K562 (cell line): ENCODE results near the gene BTBD2. TPM values are rescaled to one million over a fixed set of nuclear protein-coding genes. Genes with fewer than 3 reads are reported as not detected.
A peak's percentile ranks its signal among the peaks of the same experiment; 100 is the strongest.

ENCODE experiments used
- ATAC-seq: fragments of 200-7000 bp; cut with Tn5 transposase; 3 replicates; pipeline ENCODE4 v1.9.1; 2020; ENCODE audit warnings: moderate library complexity
- BruUV-seq: library from RNA; stranded (reverse); fragments of 400-500 nt; replicated peaks from 2 replicates; lab custom pipeline; 2021; lab: Mats Ljungman, UMichigan
- CTCF ChIA-PET: fragments of 300-600 bp; formaldehyde crosslinking; extraction: SDS; loops from one replicate; lab custom pipeline; 2021; ENCODE audit warnings: low intra/inter-chr PET ratio; lab: Yijun Ruan, JAX
- POLR2A ChIA-PET: fragments of 300-600, 350-650 bp; sonication (Branson Sonifier 250); formaldehyde crosslinking; extraction: SDS; loops from one replicate; lab custom pipeline; 2021; ENCODE audit warnings: antibody characterized with exemption, inconsistent platforms; lab: Yijun Ruan, JAX
- DNase-seq, 4 experiments: peaks; one replicate each; pipeline versions ENCODE4 v3.0.0 to v3.0.0-alpha.2; 2011 to 2018; ENCODE audit warnings: low spot score in 3 of 4, mixed read lengths in 3 of 4; ENCODE audit errors: extremely low read depth in 1 of 4
- FAIRE-seq: peaks from 2 replicates; lab custom pipeline; 2011; peaks lifted over from hg19 to GRCh38; lab: Jason Lieb, UNC
- H2AFZ ChIP-seq: 2 replicates; pipeline ENCODE4 v1.6.0; 2011; ENCODE audit warnings: low read depth, low read length, control low read depth, inconsistent platforms
- H3K27ac ChIP-seq: fragments of 200-600 bp; 3 replicates; pipeline ENCODE4 v1.8.0; 2011; ENCODE audit warnings: low read depth, mild to moderate bottlenecking, control low read depth, inconsistent platforms, low read length, moderate library complexity, mixed read lengths; ENCODE audit errors: extremely low read depth
- H3K27me3 ChIP-seq, 2 experiments: fragments of 300-600 bp in 1 of 2; 2 replicates in 1 of 2; 3 replicates in 1 of 2; pipeline versions ENCODE4 v1.6.0 to v1.8.0; 2011; ENCODE audit warnings: inconsistent platforms in 2 of 2, low read length in 2 of 2, mild to moderate bottlenecking in 1 of 2, mixed read lengths in 1 of 2, moderate library complexity in 1 of 2; ENCODE audit not compliant: control insufficient read depth in 2 of 2, insufficient read depth in 2 of 2
- H3K36me3 ChIP-seq: fragments of 300-600 bp; 3 replicates; pipeline ENCODE4 v1.8.0; 2011; ENCODE audit warnings: mild to moderate bottlenecking, low read length, inconsistent platforms; ENCODE audit not compliant: control insufficient read depth, insufficient read depth
- H3K4me1 ChIP-seq, 2 experiments: fragments of 200-600 bp in 1 of 2; replicated peaks in 1 of 2; 2 replicates in 1 of 2; 3 replicates in 1 of 2; pipeline versions ENCODE4 v1.5.1 to v1.8.0; 2011; ENCODE audit warnings: inconsistent platforms in 2 of 2, low read length in 2 of 2, mild to moderate bottlenecking in 1 of 2, mixed read lengths in 1 of 2, moderate library complexity in 1 of 2; ENCODE audit not compliant: control insufficient read depth in 2 of 2, insufficient read depth in 2 of 2
- H3K4me2 ChIP-seq: 2 replicates; pipeline ENCODE4 v1.6.1; 2011; ENCODE audit warnings: low read length, control low read depth, inconsistent platforms, mixed read lengths; ENCODE audit not compliant: insufficient read depth
- H3K4me3 ChIP-seq: fragments of 200-600 bp; sonication (generic), shearing (Covaris generic); 2 replicates; pipeline ENCODE4 v1.5.1; 2016; ENCODE audit warnings: control low read depth, inconsistent platforms
- H3K79me2 ChIP-seq: fragments of 200-600 bp; 3 replicates; pipeline ENCODE4 v1.8.0; 2011; ENCODE audit warnings: low read length, inconsistent platforms; ENCODE audit not compliant: control insufficient read depth, insufficient read depth
- H3K9ac ChIP-seq, 2 experiments: 2 replicates each; pipeline versions ENCODE4 v1.6.0 to v1.6.1; 2011; ENCODE audit warnings: low read depth in 2 of 2, low read length in 2 of 2, control low read depth in 1 of 2, inconsistent platforms in 1 of 2, mild to moderate bottlenecking in 1 of 2, mixed read lengths in 1 of 2; ENCODE audit not compliant: insufficient read depth in 1 of 2
- H3K9me1 ChIP-seq: one replicate; pipeline ENCODE4 v1.6.0; 2011; ENCODE audit warnings: inconsistent platforms, mild to moderate bottlenecking, low read length, moderate library complexity; ENCODE audit not compliant: control insufficient read depth, insufficient read depth
- H3K9me3 ChIP-seq: replicated peaks from 2 replicates; pipeline ENCODE4 v1.5.1; 2011; ENCODE audit warnings: low read depth, low read length, inconsistent platforms; ENCODE audit not compliant: control insufficient read depth, insufficient read depth
- H4K20me1 ChIP-seq: replicated peaks from 2 replicates; pipeline ENCODE4 v1.6.1; 2011; ENCODE audit warnings: low read length, inconsistent platforms, mixed read lengths; ENCODE audit not compliant: control insufficient read depth, insufficient read depth
- COPS2 ChIP-seq: fragments of 450-650 bp; conservative IDR thresholded peaks from 2 replicates; pipeline ENCODE4 v1.6.1; 2016; ENCODE audit warnings: mild to moderate bottlenecking, moderate library complexity
- ERF ChIP-seq: fragments of 450-650 bp; formaldehyde crosslinking; IDR thresholded peaks from 2 replicates; pipeline ENCODE4 v1.4.0; 2020; ENCODE audit warnings: mild to moderate bottlenecking, mixed read lengths
- KLF16 ChIP-seq: IDR thresholded peaks from 2 replicates; pipeline ENCODE4 v1.6.1; 2016; ENCODE audit warnings: antibody characterized with exemption
- POLR2G ChIP-seq: fragments of 200-400 bp; formaldehyde crosslinking; IDR thresholded peaks from 2 replicates; pipeline ENCODE4 v1.6.1; 2017; ENCODE audit warnings: low read depth, mild to moderate bottlenecking, antibody characterized with exemption, low read length, moderate library complexity
- RCOR1 ChIP-seq, 2 experiments: IDR thresholded peaks; 2 replicates each; pipeline ENCODE4 v1.6.1; 2012; ENCODE audit warnings: low read depth in 2 of 2, low read length in 2 of 2, borderline replicate concordance in 1 of 2, improper control_type of control experiment in 1 of 2
- SETDB1 ChIP-seq: IDR thresholded peaks from one replicate; pipeline ENCODE4 v1.6.1; 2012; ENCODE audit warnings: low read length, control low read depth, inconsistent platforms
- TCF7 ChIP-seq: sonication (generic); IDR thresholded peaks from 2 replicates; pipeline ENCODE4 v1.6.1; 2016; ENCODE audit warnings: antibody characterized with exemption, borderline replicate concordance
- ZKSCAN1 ChIP-seq: fragments of 150-350 bp; IDR thresholded peaks from 2 replicates; pipeline ENCODE4 v1.6.1; 2016; ENCODE audit warnings: low read depth, low read length
- WGBS: fragments of 100-300 bp; shearing (Covaris generic); methylation state at CpG from one replicate; pipeline ENCODE4 v1.1.6; 2016; ENCODE audit warnings: low coverage, mixed read lengths; ENCODE audit not compliant: insufficient coverage; ENCODE audit errors: missing lambda C conversion rate; 5-methylcytosine and 5-hydroxymethylcytosine counted together
- in situ Hi-C: fragments of 300-500 bp; cut with MboI; formaldehyde crosslinking; loops from 4 replicates; pipeline ENCODE4 v1.15.0; 2018; ENCODE audit warnings: inconsistent platforms, mixed read lengths
- intact Hi-C: fragments of 100-400 bp; cut with micrococcal nuclease; formaldehyde crosslinking; loops from 2 replicates; pipeline ENCODE4 v1.14.2; 2022
- polyA plus RNA-seq, 8 experiments: library from polyadenylated mRNA; depleted of rRNA in 4 of 8; stranded (reverse) in 5 of 8; unstranded in 3 of 8; fragments of >200 nt; fragmentation: Nextera tagmentation in 2 of 8; fragmentation: Illumina TruSeq in 1 of 8; extraction: Ambion mirVana in 2 of 8; extraction: Trizol in 1 of 8; gene quantifications; 2 replicates each; pipeline versions ENCODE4 v1.2.1 to v1.2.3, GENCODE V29; 2011 to 2014; ENCODE audit warnings: inconsistent platforms in 1 of 8, missing spikeins in 1 of 8
- total RNA-seq, 7 experiments: library from RNA; depleted of rRNA in 6 of 7; stranded (reverse); fragments of >200 nt in 6 of 7; fragmentation: Illumina TruSeq in 2 of 7; extraction: Trizol in 2 of 7; gene quantifications; 2 replicates each; pipeline versions ENCODE4 v1.2.1 to v1.2.3, GENCODE V29; 2011 to 2021; ENCODE audit warnings: low replicate concordance in 1 of 7

Gene BTBD2
- total and polyA plus RNA-seq, 9 of the 15 experiments (the other 6 are each of a cell fraction or from before 2014, with no cell fraction given), result 0.10 to 15.6 (median 6.9) TPM

GRCh38 chr19:2011169-2011568 is 4.3 kb downstream of the BTBD2 start:
- BruUV-seq, result no TSS peak
- ChIA-PET CTCF (no interaction called here), POLR2A (interaction anchor here (0.8 kb wide), 1 partner anchor 20 kb away, joined by 3 read pairs; no protein-coding TSS in a partner anchor)
- no peak for DNase-seq
- Histone ChIP-seq H3K4me2 (no peak overlapping the region), H3K9ac (no peak overlapping the region), H3K27me3 (no peaks in the 10 kb centered on the region), H3K9me3 (no peaks in the 10 kb centered on the region), H4K20me1 (no peaks in the 10 kb centered on the region), H3K4me3 (no peak overlapping the region), H3K36me3 (no peaks in the 10 kb centered on the region), H3K27ac (no peak overlapping the region), H2AFZ (no peak overlapping the region), H3K79me2 (peaks cover 7% of the 10 kb centered on the region), H3K9me1 (no peaks in the 10 kb centered on the region), H3K4me1 (peaks cover 0 to 41% of the 10 kb centered on the region in 2 experiments; a peak in 2 of 5 replicates)
- intact Hi-C loops (no loop called here), in situ Hi-C loops (no loop called here)
- WGBS, result 79% methylated on average over 9 of the region's 12 CpGs
- no peak for FAIRE-seq
- ATAC-seq, result 0 out of 3 replicates have a peak, but pooled peaks have one; percentile 14
- TF ChIP-seq TCF7, result no peak
- TF ChIP-seq SETDB1, result no peak
- no peak for TF ChIP-seq ERF (CRISPR knock-in tag)
- TF ChIP-seq RCOR1 (IDR thresholded peaks at IDR 0.05; ENCODE audit: borderline replicate concordance in 1 of 2, low read depth in 2 of 2, low read length in 2 of 2), result no peak
- peak; percentile 67 for TF ChIP-seq POLR2G
- TF ChIP-seq KLF16, result no peak
- TF ChIP-seq, all 486 proteins: peak for 1

- in situ Hi-C loops (no loop called here), intact Hi-C loops (no loop called here)
- Histone ChIP-seq H3K4me1 (peaks cover 0 to 38% of the 10 kb centered on the region in 2 experiments; a peak in 2 of 5 replicates), H3K4me3 (no peak overlapping the region), H3K4me2 (no peak overlapping the region), H3K36me3 (no peaks in the 10 kb centered on the region), H3K9me3 (no peaks in the 10 kb centered on the region), H4K20me1 (no peaks in the 10 kb centered on the region), H3K27ac (no peak overlapping the region), H3K27me3 (no peaks in the 10 kb centered on the region), H3K9me1 (no peaks in the 10 kb centered on the region), H3K9ac (no peak overlapping the region), H3K79me2 (peaks cover 7% of the 10 kb centered on the region), H2AFZ (no peak overlapping the region)
- BruUV-seq, result no TSS peak
- no peak for TF ChIP-seq COPS2
- peak; percentile 69; the same call in 1 of the 2 replicates for TF ChIP-seq ZKSCAN1
- TF ChIP-seq POLR2G, result peak; percentile 48; the same call in 1 of the 2 replicates
- FAIRE-seq (no peak), ATAC-seq (no peak), DNase-seq (no peak)
- WGBS, result 95% methylated on average over 17 of the region's 20 CpGs
- CTCF ChIA-PET, result no interaction called here
- POLR2A ChIA-PET, result interaction anchor here (0.8 kb wide), 2 partner anchors 9 to 19 kb away, joined by 3 read pairs; no protein-coding TSS in a partner anchor
Measured at GRCh38 chr19:2010135-2010668, 5.3 kb downstream of the BTBD2 start.
